Subcutaneous abdominal adipose tissue (tissue), 5 donors: ENCODE data around the gene CEP162.
A peak's percentile ranks its signal among the peaks of the same experiment; 100 is the strongest.
"Not testable (repeated sequence)": the region's sequence is repeated elsewhere in the genome, so short reads cannot be mapped to it uniquely, and the experiment has no call there.

Source experiments
- H3K27ac ChIP-seq: one replicate; pipeline ENCODE4 v1.7.0; 2013; ENCODE audit warnings: low read depth, mild to moderate bottlenecking, inconsistent platforms, low read length, moderate library complexity
- H3K27me3 ChIP-seq, 5 donors: one replicate each; pipeline ENCODE4 v1.7.0; 2013; ENCODE audit warnings: low read length in 5 of 5, inconsistent platforms in 1 of 5; ENCODE audit not compliant: control insufficient read depth in 5 of 5, insufficient read depth in 4 of 5
- H3K36me3 ChIP-seq, 5 donors: one replicate each; pipeline ENCODE4 v1.7.0; 2013; ENCODE audit warnings: low read length in 5 of 5; ENCODE audit not compliant: control insufficient read depth in 5 of 5, insufficient read depth in 5 of 5
- H3K4me1 ChIP-seq, 5 donors: one replicate each; pipeline ENCODE4 v1.7.0; 2013; ENCODE audit warnings: low read length in 5 of 5, mild to moderate bottlenecking in 3 of 5, moderate library complexity in 1 of 5; ENCODE audit not compliant: control insufficient read depth in 5 of 5, insufficient read depth in 5 of 5
- H3K4me3 ChIP-seq, 5 donors: one replicate each; pipeline ENCODE4 v1.7.0; 2013; ENCODE audit warnings: low read length in 5 of 5, low read depth in 1 of 5
- H3K9ac ChIP-seq, 5 donors: one replicate each; pipeline ENCODE4 v1.7.0; 2013; ENCODE audit warnings: low read length in 5 of 5, mild to moderate bottlenecking in 4 of 5, moderate library complexity in 3 of 5
- H3K9me3 ChIP-seq, 5 donors: one replicate each; pipeline ENCODE4 v1.7.0; 2013; ENCODE audit warnings: low read length in 5 of 5; ENCODE audit not compliant: control insufficient read depth in 5 of 5
- donor health status: healthy.
- donor health status: healthy.
- donor health status: healthy.
- donor health status: healthy.
- donor health status: healthy.

CEP162 gene

DNA sequence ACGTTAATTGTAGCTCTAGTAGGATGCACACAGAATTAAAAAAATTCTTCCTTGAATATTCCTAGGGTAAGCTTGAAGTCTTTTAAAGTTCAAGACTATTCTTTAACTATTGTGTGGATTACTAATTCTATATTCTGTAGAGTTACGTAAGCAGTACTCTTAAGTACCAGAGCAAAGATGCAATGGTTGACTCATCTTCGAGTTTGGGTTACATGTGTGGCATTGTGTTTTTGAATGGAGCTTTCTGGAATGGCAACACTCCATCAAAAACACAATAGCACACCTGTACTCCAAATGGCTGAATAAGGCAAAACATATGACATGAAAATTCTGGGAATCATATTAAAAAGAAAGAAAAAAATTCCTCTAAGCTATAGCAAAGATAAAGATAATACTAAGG lies 33.5 kb upstream of the CEP162 start:
- no peaks in the 10 kb centered on the region for H3K36me3 ChIP-seq
- no peak overlapping the region for H3K9ac ChIP-seq
- no peak overlapping the region for H3K4me3 ChIP-seq
- H3K27me3 ChIP-seq, result no peaks in the 10 kb centered on the region
- H3K27ac ChIP-seq, result no peak overlapping the region
- H3K4me1 ChIP-seq, result peaks cover 0 to 4% (median 0%) of the 10 kb centered on the region in 5 donors
- no peaks in the 10 kb centered on the region for H3K9me3 ChIP-seq

DNA sequence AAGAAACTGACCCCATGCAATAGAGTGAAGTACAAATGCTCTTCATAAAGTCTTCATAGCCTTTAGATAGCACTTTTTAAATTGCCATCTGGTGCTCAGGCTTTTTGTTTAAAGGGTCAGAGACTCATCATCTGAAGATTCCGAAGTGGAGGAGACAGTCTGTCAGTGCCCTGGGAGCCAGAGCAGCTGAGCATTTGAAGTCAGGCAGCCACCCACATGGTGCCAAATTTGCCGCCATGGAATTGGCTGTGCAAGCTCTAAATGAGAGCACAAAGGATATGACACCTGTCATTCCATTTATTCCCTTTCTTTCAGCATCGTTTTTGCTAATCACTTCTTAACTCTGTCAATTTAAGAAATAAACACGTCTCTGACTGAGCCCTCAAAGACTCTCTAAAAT lies 32.8 kb upstream of the CEP162 start:
- no peak overlapping the region for H3K9ac ChIP-seq
- H3K4me1 ChIP-seq, result peaks cover 0 to 4% (median 0%) of the 10 kb centered on the region in 5 donors
- no peak overlapping the region for H3K4me3 ChIP-seq
- no peak overlapping the region for H3K27ac ChIP-seq
- no peaks in the 10 kb centered on the region for H3K9me3 ChIP-seq
- no peaks in the 10 kb centered on the region for H3K27me3 ChIP-seq
- no peaks in the 10 kb centered on the region for H3K36me3 ChIP-seq

DNA sequence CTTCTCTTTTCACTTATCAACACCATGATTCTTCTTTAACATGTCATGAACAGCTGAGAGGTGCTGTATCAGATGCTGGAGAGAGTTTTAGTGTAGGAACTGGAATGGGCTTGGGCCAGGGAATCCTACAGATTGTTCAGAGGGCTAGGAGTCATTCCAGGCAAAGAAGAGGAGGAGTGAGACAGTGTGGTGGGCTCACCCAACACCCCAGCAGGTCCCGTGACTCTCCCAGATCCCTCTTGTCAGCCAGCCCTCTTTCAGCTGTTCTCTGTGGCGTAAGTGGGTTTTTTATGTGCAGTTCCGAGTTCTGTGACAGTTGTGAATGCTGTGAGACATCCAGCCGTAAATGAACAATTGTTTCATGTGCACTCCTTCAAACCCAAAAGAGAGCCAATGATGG lies 31.4 kb upstream of the CEP162 start:
- Histone ChIP-seq H3K36me3 (no peaks in the 10 kb centered on the region), H3K4me3 (no peak overlapping the region), H3K9ac (no peak overlapping the region), H3K27me3 (no peaks in the 10 kb centered on the region), H3K9me3 (no peaks in the 10 kb centered on the region), H3K27ac (no peak overlapping the region), H3K4me1 (peaks cover 0 to 4% (median 0%) of the 10 kb centered on the region in 5 donors)

DNA sequence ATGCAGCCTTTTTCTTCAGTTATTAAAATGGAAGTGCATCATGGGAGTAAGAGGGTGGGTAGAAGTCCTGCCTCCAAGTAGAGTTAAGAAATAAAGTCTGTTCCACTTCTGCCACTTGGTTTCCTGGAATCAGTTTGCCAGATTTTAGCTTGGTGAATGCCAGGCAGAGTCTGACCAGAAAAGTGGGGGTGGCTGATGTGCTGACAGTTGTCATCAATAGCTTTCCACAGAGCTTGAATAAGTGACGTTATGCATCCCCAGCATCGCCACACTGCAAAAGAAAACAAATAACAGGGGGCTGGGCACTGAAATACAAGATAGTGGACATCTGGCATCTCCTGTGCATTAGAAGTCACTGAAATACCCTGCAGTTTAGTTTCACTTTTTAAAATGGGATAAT lies 30.8 kb upstream of the CEP162 start:
- no peak overlapping the region for H3K27ac ChIP-seq

DNA sequence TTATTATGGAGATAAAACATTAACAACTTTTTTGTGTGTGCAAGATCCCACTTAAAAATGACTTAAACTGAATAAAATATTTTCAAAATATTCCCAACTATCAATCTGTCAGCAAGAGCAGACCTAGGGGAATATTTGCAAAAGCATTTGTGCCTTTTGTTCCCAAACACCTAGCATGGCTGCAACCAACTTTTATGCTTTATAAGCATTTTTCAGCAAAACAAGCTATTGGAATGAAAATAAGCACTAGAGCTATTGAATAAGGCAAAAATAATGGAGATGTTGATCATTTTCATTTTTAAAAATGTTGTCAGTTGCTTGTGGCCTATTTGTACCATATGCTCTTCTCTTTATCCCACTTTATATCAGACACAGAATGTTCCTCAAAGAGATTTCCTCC lies 28.2 kb upstream of the CEP162 start:
- peaks cover 0 to 3% (median 0%) of the 10 kb centered on the region in 5 donors for H3K4me1 ChIP-seq
- H3K9me3 ChIP-seq, result no peaks in the 10 kb centered on the region
- no peak overlapping the region for H3K4me3 ChIP-seq
- H3K9ac ChIP-seq, result no peak overlapping the region
- no peaks in the 10 kb centered on the region for H3K36me3 ChIP-seq
- no peaks in the 10 kb centered on the region for H3K27me3 ChIP-seq
- H3K27ac ChIP-seq, result no peak overlapping the region

More for the DNA sequence above, 30.8 kb upstream of the CEP162 start:
- Histone ChIP-seq H3K4me1 (peaks cover 0 to 3% (median 0%) of the 10 kb centered on the region in 5 donors), H3K9ac (no peak overlapping the region), H3K9me3 (no peaks in the 10 kb centered on the region), H3K4me3 (peak overlapping the region in 2 of 5 donors; percentile 2 to 4), H3K27me3 (no peaks in the 10 kb centered on the region), H3K36me3 (no peaks in the 10 kb centered on the region)

DNA sequence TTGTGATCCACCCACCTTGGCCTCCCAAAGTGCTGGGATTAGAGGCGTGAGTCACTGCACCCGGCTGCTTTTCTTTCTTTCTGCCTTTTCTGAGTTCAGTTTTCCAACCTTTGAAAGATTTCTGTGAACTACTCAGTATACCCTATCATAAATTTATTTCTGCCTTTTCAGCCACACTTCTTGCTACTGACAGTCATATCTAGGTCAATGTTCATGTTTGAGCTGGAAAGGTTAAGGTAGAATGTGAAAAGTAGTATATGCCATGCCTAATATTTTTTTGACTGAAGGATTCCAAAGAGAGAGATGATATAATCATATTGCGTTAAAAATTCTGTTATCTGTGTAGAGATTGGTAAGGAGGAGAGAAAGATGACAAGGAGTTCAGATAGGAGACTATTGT lies 25.9 kb upstream of the CEP162 start:
- Histone ChIP-seq H3K27me3 (no peaks in the 10 kb centered on the region), H3K4me1 (peaks cover 0 to 3% (median 0%) of the 10 kb centered on the region in 5 donors), H3K9me3 (no peaks in the 10 kb centered on the region), H3K4me3 (no peak overlapping the region), H3K36me3 (no peaks in the 10 kb centered on the region), H3K27ac (no peak overlapping the region), H3K9ac (no peak overlapping the region)

DNA sequence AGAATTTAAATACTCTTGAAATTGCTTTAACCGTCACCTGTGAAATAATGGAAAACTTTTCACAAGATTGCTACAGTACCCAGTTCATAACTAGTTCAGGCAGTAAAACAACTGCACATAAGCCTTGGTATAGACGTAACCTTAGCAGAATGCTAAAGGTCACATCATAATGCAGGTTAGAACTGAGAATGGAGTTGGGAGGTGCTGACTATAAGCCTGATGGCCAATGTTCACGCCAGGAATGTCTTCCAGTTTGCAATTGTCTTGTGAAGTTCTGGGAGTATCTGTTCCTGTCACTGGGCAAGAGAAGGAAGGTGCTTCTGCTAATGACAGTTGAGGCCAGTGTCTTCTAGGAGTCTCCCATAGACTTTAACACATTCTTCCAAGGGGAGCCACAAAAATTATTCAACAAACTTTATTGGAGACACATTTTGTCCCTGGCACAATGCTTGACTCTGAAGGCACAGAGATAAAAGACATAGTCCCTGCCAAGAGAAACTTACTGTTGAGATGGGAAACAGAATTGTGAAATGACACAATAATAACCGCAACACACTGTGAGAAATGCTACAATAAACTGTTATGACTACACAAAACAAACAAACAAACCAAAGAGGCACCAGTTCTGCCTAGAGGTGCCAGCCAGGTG lies 24.6 kb upstream of the CEP162 start:
- Histone ChIP-seq H3K27ac (no peak overlapping the region), H3K4me3 (no peak overlapping the region), H3K36me3 (no peaks in the 10 kb centered on the region), H3K9me3 (no peaks in the 10 kb centered on the region), H3K9ac (no peak overlapping the region), H3K27me3 (no peaks in the 10 kb centered on the region), H3K4me1 (no peaks in the 10 kb centered on the region)

DNA sequence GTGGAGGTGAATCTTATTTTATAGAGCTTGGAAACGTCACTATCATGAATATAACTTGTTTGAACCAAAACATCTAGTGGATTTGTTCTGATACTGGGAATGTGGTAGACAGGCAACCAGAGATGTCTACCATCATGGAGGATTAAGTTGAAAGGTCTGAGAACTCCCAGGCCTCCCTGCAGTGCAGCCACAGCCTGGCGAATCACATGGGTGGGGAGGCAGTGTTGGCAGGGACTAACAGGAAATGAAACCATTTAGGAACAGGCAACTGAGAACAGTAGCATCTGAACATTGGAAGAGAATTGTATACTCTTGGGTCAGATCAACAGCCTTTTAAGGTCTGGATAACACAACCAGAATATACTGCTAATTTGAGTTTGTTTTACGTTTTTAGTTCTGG lies 22.3 kb upstream of the CEP162 start:
- Histone ChIP-seq H3K27ac (no peak overlapping the region), H3K4me1 (no peaks in the 10 kb centered on the region), H3K4me3 (no peak overlapping the region), H3K27me3 (no peaks in the 10 kb centered on the region), H3K9ac (no peak overlapping the region), H3K9me3 (no peaks in the 10 kb centered on the region), H3K36me3 (no peaks in the 10 kb centered on the region)

DNA sequence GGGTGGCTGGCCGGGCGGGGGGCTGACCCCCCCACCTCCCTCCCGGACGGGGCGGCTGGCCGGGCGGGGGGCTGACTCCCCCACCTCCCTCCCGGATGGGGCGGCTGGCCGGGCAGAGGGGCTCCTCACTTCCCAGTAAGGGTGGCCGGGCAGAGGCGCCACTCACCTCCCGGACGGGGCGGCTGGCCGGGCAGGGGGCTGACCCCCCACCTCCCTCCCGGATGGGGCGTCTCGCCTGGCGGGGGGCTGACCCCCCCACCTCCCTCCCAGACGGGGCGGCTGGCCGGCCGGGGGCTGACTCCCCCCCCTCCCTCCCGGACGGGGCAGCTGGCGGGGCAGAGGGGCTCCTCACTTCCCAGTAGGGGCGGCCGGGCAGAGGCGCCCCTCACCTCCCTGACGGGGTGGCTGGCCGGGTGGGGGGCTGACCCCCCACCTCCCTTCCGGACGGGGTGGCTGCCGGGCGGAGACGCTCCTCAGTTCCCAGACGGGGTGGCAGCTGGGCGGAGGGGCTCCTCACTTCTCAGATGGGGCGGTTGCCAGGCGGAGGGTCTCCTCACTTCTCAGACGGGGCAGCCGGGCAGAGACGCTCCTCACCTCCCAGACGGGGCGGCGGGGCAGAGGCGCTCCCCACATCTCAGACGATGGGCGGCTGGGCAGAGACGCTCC lies 17.1 kb upstream of the CEP162 start:
- not testable (repeated sequence) for H3K9me3 ChIP-seq, H3K9ac ChIP-seq, H3K27ac ChIP-seq, H3K27me3 ChIP-seq, H3K36me3 ChIP-seq, H3K4me1 ChIP-seq, H3K4me3 ChIP-seq

DNA sequence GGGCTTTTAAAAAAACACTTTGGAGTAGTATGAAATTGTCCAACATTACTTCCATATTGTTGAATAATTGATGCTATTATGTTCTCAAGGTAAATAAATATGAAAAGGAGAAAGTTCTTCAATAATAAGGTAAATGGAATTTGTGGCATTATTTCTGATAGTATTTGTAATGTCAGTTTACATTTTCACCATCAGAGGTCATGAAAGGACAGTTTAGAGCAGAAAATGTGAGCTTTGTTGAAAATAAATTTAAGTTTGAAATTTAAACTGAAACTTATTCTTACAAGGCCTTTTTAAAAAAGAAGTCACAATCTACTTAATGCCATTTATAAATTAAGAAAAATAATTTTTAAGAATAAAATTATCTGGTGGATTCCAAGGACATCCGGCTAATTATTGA lies 15.8 kb upstream of the CEP162 start:
- Histone ChIP-seq H3K36me3 (no peaks in the 10 kb centered on the region), H3K9me3 (no peaks in the 10 kb centered on the region), H3K9ac (no peak overlapping the region), H3K27me3 (no peaks in the 10 kb centered on the region), H3K27ac (no peak overlapping the region), H3K4me1 (no peaks in the 10 kb centered on the region), H3K4me3 (no peak overlapping the region)
